Activated CD8-positive, alpha-beta memory T cell treated with anti-CD3 and anti-CD28 coated beads, Interleukin-2, amount 10 ng/mL, durations not matched to agents 7 days and 5 days (primary cell): Measurements from ENCODE around the gene RABEP2. TPM values are rescaled to one million over a fixed set of nuclear protein-coding genes. Genes with fewer than 3 reads are reported as not detected.

Experiments used
- ATAC-seq: fragments of 150-1000 bp; cut with Tn5 transposase; one replicate; pipeline ENCODE4 v1.10.0; 2021; ENCODE audit warnings: moderate library complexity
- CTCF ChIA-PET: fragments of 350-600 bp; sonication (Branson Sonifier 250); formaldehyde crosslinking; loops from one replicate; lab custom pipeline; 2021; ENCODE audit warnings: antibody characterized with exemption; lab: Charles Lee
- DNase-seq: peaks from one replicate; pipeline ENCODE4 v3.0.0-alpha.2; 2020
- H3K27ac Mint-ChIP-seq: one replicate; pipeline ENCODE4 v1.8.0; 2021; ENCODE audit warnings: mild to moderate bottlenecking, mixed read lengths
- H3K27me3 Mint-ChIP-seq: one replicate; pipeline ENCODE4 v1.8.0; 2021; ENCODE audit warnings: mixed read lengths
- H3K36me3 Mint-ChIP-seq: one replicate; pipeline ENCODE4 v1.8.0; 2021; ENCODE audit warnings: mild to moderate bottlenecking, mixed read lengths
- H3K4me1 Mint-ChIP-seq: one replicate; pipeline ENCODE4 v1.8.0; 2021; ENCODE audit warnings: mixed read lengths
- H3K4me3 Mint-ChIP-seq: one replicate; pipeline ENCODE4 v1.8.0; 2021; ENCODE audit warnings: mild to moderate bottlenecking, moderate library complexity, mixed read lengths
- H3K9me3 Mint-ChIP-seq: one replicate; pipeline ENCODE4 v1.8.0; 2022; ENCODE audit warnings: low read depth, mixed read lengths
- total RNA-seq, 2 experiments: library from RNA; stranded (reverse); gene quantifications; one replicate each; pipeline ENCODE4 v1.2.3, GENCODE V29; 2021

The RABEP2 gene
- total RNA-seq, 2 experiments from 2014 or later, result 18.0 to 19.1 TPM

- no peak overlapping the region for H3K4me3 Mint-ChIP-seq
These were observed 57.8 kb downstream of the RABEP2 start for GRCh38 chr16:28867241-28867640.

GRCh38 chr16:28866454-28866804 is 58.6 kb downstream of the RABEP2 start:
- ATAC-seq (no peak), DNase-seq (no peak)
- Mint-ChIP-seq H3K9me3 (no peaks in the 10 kb centered on the region), H3K4me1 (peaks cover 23% of the 10 kb centered on the region), H3K27me3 (no peaks in the 10 kb centered on the region), H3K36me3 (peaks cover 19% of the 10 kb centered on the region), H3K27ac (no peak overlapping the region), H3K4me3 (no peak overlapping the region)
- CTCF ChIA-PET, result no interaction called here

More at GRCh38 chr16:28867241-28867640, 57.8 kb downstream of the RABEP2 start:
- Mint-ChIP-seq H3K9me3 (no peaks in the 10 kb centered on the region), H3K27me3 (no peaks in the 10 kb centered on the region), H3K4me1 (peaks cover 15% of the 10 kb centered on the region), H3K27ac (no peak overlapping the region), H3K36me3 (peaks cover 17% of the 10 kb centered on the region)
- no peak for DNase-seq
- no peak for ATAC-seq
- CTCF ChIA-PET, result no interaction called here

GRCh38 chr16:28865722-28866453 is 59.1 kb downstream of the RABEP2 start:
- Mint-ChIP-seq H3K27me3 (no peaks in the 10 kb centered on the region), H3K27ac (no peak overlapping the region), H3K9me3 (no peaks in the 10 kb centered on the region), H3K4me3 (no peak overlapping the region), H3K4me1 (peaks cover 23% of the 10 kb centered on the region), H3K36me3 (peaks cover 18% of the 10 kb centered on the region)
- ATAC-seq, result no peak
- no peak for DNase-seq
- CTCF ChIA-PET, result interaction anchor here (1.7 to 3.8 kb wide), 3 partner anchors 8 to 79 kb away, joined by 13 to 18 read pairs (median 16); partner anchors contain the start of gene ATP2A1

GRCh38 chr16:28865001-28865688 is 59.9 kb downstream of the RABEP2 start:
- DNase-seq, result no peak
- Mint-ChIP-seq H3K4me1 (peaks cover 23% of the 10 kb centered on the region), H3K9me3 (no peaks in the 10 kb centered on the region), H3K4me3 (peak overlapping the region; percentile 89), H3K27ac (peak overlapping the region; percentile 10), H3K27me3 (no peaks in the 10 kb centered on the region), H3K36me3 (peaks cover 15% of the 10 kb centered on the region)
- CTCF ChIA-PET, result interaction anchor here (1.0 to 4.9 kb wide), 6 partner anchors 9 to 80 kb away, joined by 4 to 45 read pairs (median 14); partner anchors contain the start of genes ATP2A1 and TUFM
- ATAC-seq, result no peak

GRCh38 chr16:28863929-28864793 is 60.9 kb downstream of the RABEP2 start:
- Mint-ChIP-seq H3K4me3 (peak overlapping the region; percentile 89), H3K4me1 (peaks cover 23% of the 10 kb centered on the region), H3K27me3 (no peaks in the 10 kb centered on the region), H3K36me3 (peaks cover 9% of the 10 kb centered on the region), H3K27ac (peak overlapping the region; percentile 96), H3K9me3 (no peaks in the 10 kb centered on the region)
- ATAC-seq, result no peak
- CTCF ChIA-PET, result interaction anchor here (1.0 to 4.9 kb wide), 9 partner anchors 10 to 120 kb away, joined by 3 to 45 read pairs (median 12); partner anchors contain the start of genes ATP2A1 and TUFM
- DNase-seq, result no peak

- H3K36me3 Mint-ChIP-seq, result peaks cover 2% of the 10 kb centered on the region
- CTCF ChIA-PET, result interaction anchor here (0.7 to 1.8 kb wide), 2 partner anchors 35 to 86 kb away, joined by 3 to 4 read pairs; no protein-coding TSS in a partner anchor
- H3K4me1 Mint-ChIP-seq, result peaks cover 12% of the 10 kb centered on the region
- ATAC-seq (no peak), DNase-seq (no peak)
- no peak overlapping the region for H3K27ac Mint-ChIP-seq
- no peak overlapping the region for H3K4me3 Mint-ChIP-seq
- H3K27me3 Mint-ChIP-seq, result no peaks in the 10 kb centered on the region
- H3K9me3 Mint-ChIP-seq, result no peaks in the 10 kb centered on the region
These were observed 65.7 kb downstream of the RABEP2 start for GRCh38 chr16:28859326-28859725.

GRCh38 chr16:28858421-28858820 is 66.6 kb downstream of the RABEP2 start:
- H3K4me1 Mint-ChIP-seq, result peaks cover 9% of the 10 kb centered on the region
- ATAC-seq, result no peak
- CTCF ChIA-PET, result interaction anchor here (1.1 to 1.8 kb wide), 2 partner anchors 11 to 87 kb away, joined by 4 to 5 read pairs; no protein-coding TSS in a partner anchor
- peaks cover 2% of the 10 kb centered on the region for H3K36me3 Mint-ChIP-seq
- H3K4me3 Mint-ChIP-seq, result no peak overlapping the region
- H3K27ac Mint-ChIP-seq, result no peak overlapping the region
- no peak for DNase-seq
- H3K27me3 Mint-ChIP-seq, result no peaks in the 10 kb centered on the region
- H3K9me3 Mint-ChIP-seq, result no peaks in the 10 kb centered on the region

Other genes starting within 250 kb of the RABEP2 start
- 100 to 1,000 TPM; 389 to 508 TPM for gene EIF3C, start 213.8 kb downstream of the RABEP2 start, total RNA-seq
- gene NPIPB9, start 173.5 kb downstream of the RABEP2 start, total RNA-seq, result 1 to 10 TPM; 2.0 to 2.6 TPM
- 100 to 1,000 TPM; 295 to 301 TPM for gene ATXN2L, start 102.2 kb downstream of the RABEP2 start, total RNA-seq
- 100 to 1,000 TPM; 156 to 199 TPM for gene TUFM, start 78.9 kb downstream of the RABEP2 start, total RNA-seq
- gene SH2B1, start 61.4 kb downstream of the RABEP2 start, total RNA-seq, result 10 to 100 TPM; 57.3 to 70.9 TPM
- 1 to 10 TPM; 1.5 to 3.4 TPM for gene ATP2A1, start 46.8 kb downstream of the RABEP2 start, total RNA-seq
- gene CD19, start 6.7 kb upstream of the RABEP2 start, total RNA-seq, result not detected
- gene NFATC2IP, start 25.7 kb upstream of the RABEP2 start, total RNA-seq, result 100 to 1,000 TPM; 120 to 133 TPM
- gene SPNS1, start 49.5 kb upstream of the RABEP2 start, total RNA-seq, result 10 to 100 TPM; 22.1 to 27.6 TPM
- 100 to 1,000 TPM; 200 to 236 TPM for gene LAT, start 59.8 kb upstream of the RABEP2 start, total RNA-seq